HG02588 (cell line): Measurements from ENCODE around the gene M1AP.

Experiments
- ATAC-seq: cut with Tn5 transposase; IDR thresholded peaks from one replicate; pipeline ENCODE4 v1.9.1; 2021; ENCODE audit warnings: mild to moderate bottlenecking, moderate library complexity; ENCODE audit not compliant: unreplicated experiment

M1AP gene

GRCh38 chr2:74551530-74551929, 96.6 kb downstream of the M1AP start:
- ATAC-seq: no peak

GRCh38 chr2:74550231-74550630, 97.9 kb downstream of the M1AP start:
- ATAC-seq: no peak

DNA sequence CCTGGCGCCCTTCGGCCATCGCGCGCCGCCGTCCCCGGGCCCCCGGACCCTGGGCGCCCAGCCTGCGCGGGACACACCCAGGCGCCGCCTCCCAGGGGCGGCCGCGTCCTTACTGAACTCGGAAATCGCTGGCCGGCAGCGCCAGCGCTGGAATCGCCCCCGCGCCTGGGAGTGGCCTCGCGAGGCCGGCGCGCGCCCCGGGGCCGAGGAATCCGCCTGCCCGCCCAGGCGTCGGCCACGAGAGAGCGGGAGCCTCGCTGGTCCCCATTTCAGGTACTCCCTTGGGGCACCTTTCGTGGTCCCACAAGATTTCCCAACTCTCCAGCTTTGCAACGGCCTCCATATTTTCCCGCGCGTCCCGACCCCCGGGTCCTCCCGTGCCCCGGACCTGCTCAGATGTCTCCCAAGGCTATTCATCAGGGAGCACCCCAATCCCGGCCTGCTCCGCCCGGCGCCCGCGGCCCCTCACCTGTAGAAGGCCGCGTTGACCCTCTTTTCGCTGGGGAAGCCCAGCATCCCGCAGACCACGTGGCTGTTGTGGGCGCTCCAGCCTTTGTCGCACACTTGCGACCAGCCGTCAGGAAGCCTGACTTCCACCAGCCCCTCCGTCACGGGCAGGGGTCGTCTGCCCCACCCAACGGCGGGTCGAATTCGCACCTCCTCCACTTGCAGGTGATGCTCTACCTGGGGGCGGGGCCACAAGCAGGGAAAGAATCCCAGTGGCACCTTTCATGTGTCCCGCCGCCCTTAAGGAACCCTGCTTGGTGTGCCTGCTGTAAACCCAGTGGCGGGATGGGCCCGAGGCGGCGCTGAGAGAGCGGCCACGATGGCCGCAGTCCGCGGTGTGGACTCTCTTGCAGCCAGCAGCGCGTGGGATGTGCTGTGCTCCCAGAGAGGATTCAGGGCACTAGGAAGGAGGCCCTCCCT, 99.0 kb downstream of the M1AP start:
- ATAC-seq: no peak

DNA sequence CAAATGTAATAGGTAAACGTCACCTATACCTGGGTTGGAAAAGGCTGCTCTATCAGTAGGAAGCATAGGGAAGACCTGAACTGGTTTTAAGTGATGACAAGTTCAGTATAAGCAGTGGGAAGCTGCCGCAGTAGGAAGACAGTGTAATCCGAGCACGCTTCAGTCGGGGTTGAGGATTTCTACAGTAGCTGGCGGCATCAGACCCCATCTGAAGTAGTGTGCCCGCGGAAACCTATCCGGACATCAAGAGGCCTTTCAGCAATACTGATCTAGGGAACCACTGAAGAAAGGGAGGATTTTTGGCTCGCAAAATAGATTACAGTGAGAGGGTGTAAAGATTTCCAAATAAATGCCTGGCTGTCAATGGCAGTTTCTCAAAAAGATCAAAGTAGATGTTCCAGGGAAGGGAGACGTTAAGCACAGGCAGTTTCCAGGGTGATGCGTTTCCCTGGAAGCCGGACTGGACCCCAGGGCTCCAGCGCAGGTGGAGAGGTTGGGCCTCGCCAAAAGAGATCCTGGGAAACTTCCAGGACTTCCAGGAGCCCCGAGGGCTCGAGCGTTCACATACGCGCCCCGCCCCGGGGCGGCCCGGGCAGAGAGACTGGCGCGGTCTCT, 99.7 kb downstream of the M1AP start:
- ATAC-seq: no peak

GRCh38 chr2:74546004-74546403, 102.1 kb downstream of the M1AP start:
- ATAC-seq: no peak

- ATAC-seq: no peak
Observed at GRCh38 chr2:74544634-74545033, 103.5 kb downstream of the M1AP start.

DNA sequence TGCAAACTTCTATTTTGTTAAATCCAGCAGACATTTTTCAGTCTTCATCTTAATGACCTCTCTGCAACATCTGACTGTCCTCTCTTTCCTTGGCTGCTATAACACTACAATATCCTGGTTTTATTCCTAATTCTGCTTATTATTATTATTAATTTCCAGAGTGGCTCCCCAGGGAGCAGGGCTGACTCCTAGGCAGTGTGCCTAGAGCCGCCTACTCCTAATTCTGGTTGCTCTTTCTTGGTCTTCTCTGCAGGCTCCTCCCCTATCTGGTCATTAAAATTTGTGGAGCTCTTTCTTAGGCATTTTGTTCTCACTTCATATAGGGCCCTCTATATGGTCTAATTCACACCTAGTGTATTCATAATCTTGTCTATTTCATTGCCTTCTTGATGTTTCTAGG, 105.2 kb downstream of the M1AP start:
- no peak for ATAC-seq

DNA sequence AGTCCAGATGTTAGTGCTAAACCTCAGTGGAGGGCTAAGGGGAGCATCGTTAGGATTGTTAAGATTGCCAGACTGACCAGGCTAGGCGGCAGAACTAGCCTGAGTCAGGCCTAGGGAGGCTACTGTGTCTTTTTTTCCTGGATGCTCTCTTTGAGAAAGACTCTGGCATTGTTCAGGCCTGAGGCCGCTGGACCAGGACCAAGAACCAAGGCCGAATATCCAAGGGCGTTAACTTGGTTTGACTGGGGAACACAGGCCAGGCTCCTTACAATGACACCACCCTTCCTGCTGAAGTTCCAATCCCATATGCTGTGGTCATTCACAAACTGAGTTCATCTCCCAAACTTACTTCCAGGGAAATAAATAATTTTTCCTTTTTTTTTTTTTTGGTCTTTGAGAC, 107.8 kb downstream of the M1AP start:
- ATAC-seq: no peak

GRCh38 chr2:74538881-74539339, 109.2 kb downstream of the M1AP start:
- ATAC-seq: no peak

DNA sequence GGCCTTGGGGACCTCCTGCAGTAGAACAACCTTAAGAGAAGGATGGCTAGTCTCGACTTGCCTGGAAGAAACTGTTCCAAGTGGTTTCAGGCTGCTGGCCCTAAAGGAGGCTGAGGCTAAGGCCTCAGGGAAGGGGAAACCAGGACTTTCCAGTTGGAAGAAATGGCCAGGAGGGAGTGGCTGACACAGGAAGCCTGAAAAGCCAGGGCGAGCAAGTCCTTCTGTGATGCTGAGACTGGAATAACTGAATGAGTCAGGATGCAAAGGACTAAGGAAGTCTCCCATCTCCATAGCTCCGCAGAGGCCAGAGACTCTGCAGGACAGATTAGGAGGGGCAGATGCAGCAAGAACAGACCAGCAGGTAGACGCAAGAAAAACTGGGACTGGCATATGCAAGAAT, 111.0 kb downstream of the M1AP start:
- no peak for ATAC-seq

DNA sequence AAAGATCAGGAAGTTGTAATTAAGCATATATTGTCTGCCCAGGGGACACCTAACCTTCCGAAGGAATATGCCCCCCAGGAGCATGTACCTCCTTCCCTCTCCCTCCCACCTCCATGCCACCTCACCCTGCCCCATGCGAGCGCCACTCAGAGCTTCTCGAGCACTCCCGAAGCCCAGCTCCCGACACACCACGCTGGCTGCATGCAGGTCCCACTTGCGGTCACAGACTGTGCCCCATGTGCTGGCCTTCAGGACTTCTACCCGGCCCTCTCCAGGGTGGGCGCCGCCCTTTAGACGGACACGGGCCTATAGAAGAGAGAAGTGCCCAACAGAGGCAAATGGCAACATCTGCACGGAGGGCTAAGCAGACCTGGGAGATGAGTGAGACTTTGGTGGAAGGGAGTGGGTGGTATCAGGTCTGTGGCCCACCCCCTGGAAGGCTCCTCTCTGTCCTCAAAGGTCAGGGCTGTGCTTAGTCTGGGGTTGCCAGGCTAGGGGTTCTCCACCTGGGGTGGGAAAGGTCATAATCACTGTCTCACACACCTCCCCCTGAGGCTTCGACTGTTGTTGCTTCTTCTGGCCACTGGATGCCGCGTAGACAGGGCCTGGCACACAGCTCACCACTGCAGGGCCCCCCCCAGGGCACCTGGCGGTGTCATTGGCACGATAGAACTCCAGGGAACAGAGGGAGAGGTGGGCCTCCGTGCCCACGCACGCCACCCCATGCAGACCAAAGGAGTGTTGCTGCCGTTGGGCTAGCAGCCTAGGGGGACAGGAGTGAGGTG, 111.8 kb downstream of the M1AP start:
- no peak for ATAC-seq

- ATAC-seq: no peak
Observed at GRCh38 chr2:74535440-74535965, 112.6 kb downstream of the M1AP start.

DNA sequence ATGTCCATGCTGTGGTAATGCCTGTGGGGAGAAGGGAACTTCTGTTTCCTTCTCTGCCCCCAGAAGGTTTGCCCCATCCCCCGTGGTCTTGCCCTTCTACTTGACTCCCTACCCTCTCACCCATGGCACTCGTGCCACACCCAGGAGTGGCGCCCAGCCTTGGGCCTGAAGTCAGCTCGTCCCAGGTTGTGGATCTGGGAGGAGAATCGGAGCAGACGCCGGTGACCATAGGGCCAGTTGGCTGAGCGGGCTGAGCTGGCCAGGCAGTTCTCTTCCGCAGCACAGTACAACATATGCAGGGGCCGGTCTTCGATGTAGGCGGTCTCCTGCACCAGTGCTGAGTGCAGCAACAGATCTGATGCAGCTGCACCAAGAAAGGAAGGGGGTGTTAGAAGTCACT, 113.7 kb downstream of the M1AP start:
- ATAC-seq: no peak

- no peak for ATAC-seq
Observed at GRCh38 chr2:74533464-74533863, 114.7 kb downstream of the M1AP start.

DNA sequence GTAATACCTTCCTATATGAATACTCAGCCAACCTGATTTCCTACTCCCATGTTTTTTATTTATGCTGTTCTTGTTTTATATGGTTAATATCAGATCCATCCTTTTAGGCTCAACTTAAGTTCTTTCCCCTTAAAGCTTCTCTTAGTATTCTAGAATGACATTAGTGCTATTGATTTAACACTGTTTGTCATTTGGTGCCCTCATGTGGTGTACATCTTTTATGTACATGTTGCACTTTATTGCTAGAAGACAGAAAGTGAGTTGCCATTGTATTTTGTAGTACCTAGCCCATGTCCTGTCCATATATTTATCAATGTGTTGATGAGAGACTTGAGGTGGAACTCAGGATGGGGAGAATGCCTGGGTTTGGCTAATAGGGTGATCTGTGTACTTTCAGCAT, 115.9 kb downstream of the M1AP start:
- ATAC-seq: no peak

- ATAC-seq: no peak
Observed at GRCh38 chr2:74531666-74532065, 116.5 kb downstream of the M1AP start.

DNA sequence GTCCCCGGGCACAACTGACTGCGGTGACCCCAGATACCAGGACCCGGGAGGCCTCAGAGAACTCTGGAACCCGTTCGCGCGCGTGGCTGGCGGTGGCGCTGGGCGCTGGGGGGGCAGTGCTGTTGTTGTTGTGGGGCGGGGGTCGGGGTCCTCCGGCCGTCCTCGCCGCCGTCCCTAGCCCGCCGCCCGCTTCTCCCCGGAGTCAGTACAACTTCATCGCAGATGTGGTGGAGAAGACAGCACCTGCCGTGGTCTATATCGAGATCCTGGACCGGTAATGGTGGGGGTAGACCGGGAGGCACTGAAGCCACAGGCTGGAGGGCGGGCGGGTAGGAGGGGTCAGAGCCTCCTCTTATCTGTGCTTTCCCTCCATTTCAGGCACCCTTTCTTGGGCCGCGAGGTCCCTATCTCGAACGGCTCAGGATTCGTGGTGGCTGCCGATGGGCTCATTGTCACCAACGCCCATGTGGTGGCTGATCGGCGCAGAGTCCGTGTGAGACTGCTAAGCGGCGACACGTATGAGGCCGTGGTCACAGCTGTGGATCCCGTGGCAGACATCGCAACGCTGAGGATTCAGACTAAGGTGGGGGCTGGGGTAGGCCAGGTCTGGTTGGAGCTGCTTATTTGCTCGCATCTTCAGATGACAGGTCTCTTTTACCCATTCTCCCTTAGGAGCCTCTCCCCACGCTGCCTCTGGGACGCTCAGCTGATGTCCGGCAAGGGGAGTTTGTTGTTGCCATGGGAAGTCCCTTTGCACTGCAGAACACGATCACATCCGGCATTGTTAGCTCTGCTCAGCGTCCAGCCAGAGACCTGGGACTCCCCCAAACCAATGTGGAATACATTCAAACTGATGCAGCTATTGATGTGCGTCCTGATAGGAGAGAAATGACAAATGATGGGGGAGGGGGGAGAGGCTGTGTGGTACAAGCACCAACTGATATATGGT, 117.6 kb downstream of the M1AP start:
- ATAC-seq: peak; percentile 27

- peak; percentile 79 for ATAC-seq
Observed at GRCh38 chr2:74529357-74530238, 118.5 kb downstream of the M1AP start, which contains the start of the genes AUP1 and HTRA2. Gene AUP1 (minus strand): TSS chr2:74529706. CDS start chr2:74529629, 77 bp downstream. Gene HTRA2 (plus strand): TSS chr2:74529933. CDS start chr2:74530007, 74 bp downstream.
